Skeletal muscle tissue (tissue), 4 donors: Measurements from ENCODE around the gene AUTS2. TPM values are rescaled to one million over a fixed set of nuclear protein-coding genes. Genes with fewer than 3 reads are reported as not detected.

Experiments used
- H3K27ac ChIP-seq: one replicate; pipeline ENCODE4 v1.7.0; 2013; ENCODE audit warnings: mild to moderate bottlenecking, low read depth, low read length, inconsistent platforms
- H3K27me3 ChIP-seq, 3 donors: one replicate each; pipeline ENCODE4 v1.7.0; 2013; ENCODE audit warnings: low read length in 3 of 3; ENCODE audit not compliant: control insufficient read depth in 3 of 3, insufficient read depth in 3 of 3
- H3K36me3 ChIP-seq, 3 donors: one replicate each; pipeline ENCODE4 v1.7.0; 2013; ENCODE audit warnings: low read length in 3 of 3; ENCODE audit not compliant: control insufficient read depth in 3 of 3, insufficient read depth in 3 of 3
- H3K4me1 ChIP-seq, 3 donors: one replicate each; pipeline ENCODE4 v1.7.0; 2013; ENCODE audit warnings: low read length in 3 of 3, mild to moderate bottlenecking in 3 of 3; ENCODE audit not compliant: control insufficient read depth in 3 of 3, insufficient read depth in 3 of 3
- H3K4me3 ChIP-seq, 3 donors: one replicate each; pipeline ENCODE4 v1.7.0; 2013; ENCODE audit warnings: low read length in 3 of 3
- H3K9ac ChIP-seq, 3 donors: one replicate each; pipeline ENCODE4 v1.7.0; 2013; ENCODE audit warnings: low read length in 3 of 3, mild to moderate bottlenecking in 3 of 3, moderate library complexity in 2 of 3, low read depth in 1 of 3
- H3K9me3 ChIP-seq, 3 donors: one replicate each; pipeline ENCODE4 v1.7.0; 2013; ENCODE audit warnings: low read length in 3 of 3; ENCODE audit not compliant: control insufficient read depth in 3 of 3
- total RNA-seq: library from RNA; depleted of rRNA; stranded (reverse); fragments of >200 nt; gene quantifications from one replicate; pipeline ENCODE4 v1.2.3, GENCODE V29; 2014
- donor health status: Osteomylitis.

Gene AUTS2
- total RNA-seq, 1 donor from 2014 or later, result 43.3 TPM

DNA sequence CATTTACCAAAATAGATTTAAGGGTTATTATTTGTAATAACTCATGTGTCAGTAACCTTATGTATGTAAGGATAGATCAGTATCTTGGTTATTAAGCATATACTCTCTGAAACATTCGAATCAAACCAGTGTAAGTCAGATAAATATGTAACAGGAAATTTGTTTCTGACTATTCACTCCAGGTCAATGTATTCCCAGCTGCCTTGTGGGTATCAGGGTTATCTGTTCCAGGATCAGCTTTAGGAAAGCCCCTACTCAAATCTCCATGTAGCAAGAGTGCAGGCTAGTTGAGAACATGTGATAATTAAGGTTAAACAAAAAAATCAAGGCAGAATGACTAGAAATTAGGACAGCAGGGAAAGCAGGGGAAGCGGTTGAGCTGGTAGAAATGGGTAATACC lies 201.7 kb downstream of the AUTS2 start:
- Histone ChIP-seq H3K36me3 (no peaks in the 10 kb centered on the region), H3K4me3 (no peak overlapping the region), H3K27me3 (no peaks in the 10 kb centered on the region), H3K9me3 (no peaks in the 10 kb centered on the region), H3K27ac (no peak overlapping the region), H3K9ac (no peak overlapping the region), H3K4me1 (peaks cover 0 to 7% (median 2%) of the 10 kb centered on the region in 3 donors)

DNA sequence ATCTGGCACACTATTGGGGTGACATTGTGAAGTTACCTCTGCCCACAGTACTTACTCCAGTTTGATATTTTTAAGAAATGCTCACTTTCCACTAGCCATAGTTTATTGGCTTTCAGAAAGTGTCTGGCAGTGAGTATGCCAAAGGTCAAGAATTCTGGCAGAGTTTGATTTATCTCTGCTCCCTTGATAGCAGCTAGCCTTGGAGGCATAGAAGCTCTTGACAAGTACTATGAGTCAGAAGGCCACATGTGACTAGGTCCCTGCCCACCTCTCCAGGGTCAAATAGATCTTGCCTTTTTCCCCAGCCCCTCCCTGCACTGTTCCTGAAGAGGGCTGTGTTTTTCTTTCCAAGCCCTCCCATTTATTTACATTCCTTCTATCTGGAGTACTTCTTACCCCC lies 202.2 kb downstream of the AUTS2 start:
- Histone ChIP-seq H3K4me1 (peaks cover 0 to 7% (median 2%) of the 10 kb centered on the region in 3 donors), H3K9me3 (no peaks in the 10 kb centered on the region), H3K9ac (no peak overlapping the region), H3K27ac (no peak overlapping the region), H3K27me3 (no peaks in the 10 kb centered on the region), H3K4me3 (no peak overlapping the region), H3K36me3 (no peaks in the 10 kb centered on the region)

GRCh38 chr7:69801729-69802682 lies 203.7 kb downstream of the AUTS2 start:
- Histone ChIP-seq H3K36me3 (no peaks in the 10 kb centered on the region), H3K4me3 (no peak overlapping the region), H3K9me3 (no peaks in the 10 kb centered on the region), H3K27ac (no peak overlapping the region), H3K9ac (no peak overlapping the region), H3K4me1 (peaks cover 0 to 7% (median 2%) of the 10 kb centered on the region in 3 donors), H3K27me3 (no peaks in the 10 kb centered on the region)

GRCh38 chr7:69803699-69804516 lies 205.6 kb downstream of the AUTS2 start:
- Histone ChIP-seq H3K9ac (no peak overlapping the region), H3K27ac (no peak overlapping the region), H3K36me3 (no peaks in the 10 kb centered on the region), H3K9me3 (no peaks in the 10 kb centered on the region), H3K4me1 (peaks cover 0 to 7% (median 2%) of the 10 kb centered on the region in 3 donors), H3K27me3 (no peaks in the 10 kb centered on the region), H3K4me3 (no peak overlapping the region)

GRCh38 chr7:69804962-69805361 lies 206.7 kb downstream of the AUTS2 start:
- Histone ChIP-seq H3K27me3 (no peaks in the 10 kb centered on the region), H3K9me3 (no peaks in the 10 kb centered on the region), H3K27ac (no peak overlapping the region), H3K4me1 (peaks cover 0 to 7% (median 0%) of the 10 kb centered on the region in 3 donors), H3K9ac (no peak overlapping the region), H3K4me3 (no peak overlapping the region), H3K36me3 (no peaks in the 10 kb centered on the region)

GRCh38 chr7:69808391-69808790 lies 210.1 kb downstream of the AUTS2 start:
- no peaks in the 10 kb centered on the region for H3K9me3 ChIP-seq
- no peaks in the 10 kb centered on the region for H3K4me1 ChIP-seq
- no peaks in the 10 kb centered on the region for H3K36me3 ChIP-seq
- H3K4me3 ChIP-seq, result no peak overlapping the region
- H3K27ac ChIP-seq, result no peak overlapping the region
- no peak overlapping the region for H3K9ac ChIP-seq
- H3K27me3 ChIP-seq, result no peaks in the 10 kb centered on the region

DNA sequence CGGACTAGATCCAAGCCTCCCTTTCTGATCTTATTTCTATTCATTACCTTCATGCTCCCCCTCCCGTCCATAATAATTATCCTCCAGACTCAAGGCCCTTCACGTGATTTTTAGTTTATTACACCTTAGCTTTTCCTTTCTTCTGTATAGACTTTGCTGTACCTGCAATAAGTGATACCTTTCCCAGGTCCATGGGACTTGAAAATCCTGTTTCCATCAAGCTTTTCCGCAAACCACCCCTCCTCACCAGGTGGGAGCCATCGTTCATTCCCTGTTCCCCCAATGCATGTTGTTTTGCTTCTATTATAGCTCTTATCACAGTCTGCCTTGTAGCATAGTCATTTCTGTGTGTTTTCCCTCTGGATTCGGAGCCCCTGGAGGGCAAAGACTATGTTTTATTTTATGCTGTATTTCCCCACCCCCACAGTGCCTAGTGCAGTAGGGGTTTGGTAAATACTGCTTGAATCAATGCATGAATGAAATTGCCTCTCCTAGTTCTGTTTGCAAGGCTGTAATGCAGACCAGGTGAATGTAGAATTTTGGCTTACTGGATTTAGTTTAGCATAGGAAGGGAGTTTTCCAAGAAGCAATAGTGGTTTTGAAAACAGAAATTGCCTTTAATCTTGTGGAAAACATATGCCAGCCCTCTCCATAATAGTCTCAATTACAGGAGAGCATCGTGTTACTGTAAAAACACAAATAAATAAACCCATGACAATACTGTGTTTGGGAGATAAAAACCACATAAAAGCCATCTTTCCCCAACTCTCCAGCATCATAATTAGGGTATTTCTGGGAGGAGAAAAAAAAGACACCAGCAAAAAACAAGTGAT lies 213.4 kb downstream of the AUTS2 start:
- no peaks in the 10 kb centered on the region for H3K9me3 ChIP-seq
- H3K4me3 ChIP-seq, result no peak overlapping the region
- no peak overlapping the region for H3K9ac ChIP-seq
- no peaks in the 10 kb centered on the region for H3K36me3 ChIP-seq
- H3K27me3 ChIP-seq, result no peaks in the 10 kb centered on the region
- H3K27ac ChIP-seq, result no peak overlapping the region
- H3K4me1 ChIP-seq, result peaks cover 5 to 6% (median 6%) of the 10 kb centered on the region in 3 donors

GRCh38 chr7:69812756-69813155 lies 214.5 kb downstream of the AUTS2 start:
- Histone ChIP-seq H3K9me3 (no peaks in the 10 kb centered on the region), H3K4me3 (no peak overlapping the region), H3K9ac (no peak overlapping the region), H3K27me3 (no peaks in the 10 kb centered on the region), H3K4me1 (peaks cover 5 to 13% (median 6%) of the 10 kb centered on the region in 3 donors), H3K27ac (no peak overlapping the region), H3K36me3 (no peaks in the 10 kb centered on the region)

- no peaks in the 10 kb centered on the region for H3K36me3 ChIP-seq
- no peaks in the 10 kb centered on the region for H3K9me3 ChIP-seq
- H3K27ac ChIP-seq, result no peak overlapping the region
- no peak overlapping the region for H3K4me3 ChIP-seq
- peaks cover 5 to 13% (median 6%) of the 10 kb centered on the region in 3 donors for H3K4me1 ChIP-seq
- H3K27me3 ChIP-seq, result no peaks in the 10 kb centered on the region
- no peak overlapping the region for H3K9ac ChIP-seq
Measured at GRCh38 chr7:69813637-69814240, 215.5 kb downstream of the AUTS2 start.
